ENCODE data around the gene LMO4. TPM values are rescaled to one million over a fixed set of nuclear protein-coding genes. Genes with fewer than 3 reads are reported as not detected.

The LMO4 gene
- total and polyA plus RNA-seq, 2 of the 13 experiments (the other 11 are each of a cell fraction or from before 2014, with no cell fraction given), result 19.3 to 49.9 TPM

DNA sequence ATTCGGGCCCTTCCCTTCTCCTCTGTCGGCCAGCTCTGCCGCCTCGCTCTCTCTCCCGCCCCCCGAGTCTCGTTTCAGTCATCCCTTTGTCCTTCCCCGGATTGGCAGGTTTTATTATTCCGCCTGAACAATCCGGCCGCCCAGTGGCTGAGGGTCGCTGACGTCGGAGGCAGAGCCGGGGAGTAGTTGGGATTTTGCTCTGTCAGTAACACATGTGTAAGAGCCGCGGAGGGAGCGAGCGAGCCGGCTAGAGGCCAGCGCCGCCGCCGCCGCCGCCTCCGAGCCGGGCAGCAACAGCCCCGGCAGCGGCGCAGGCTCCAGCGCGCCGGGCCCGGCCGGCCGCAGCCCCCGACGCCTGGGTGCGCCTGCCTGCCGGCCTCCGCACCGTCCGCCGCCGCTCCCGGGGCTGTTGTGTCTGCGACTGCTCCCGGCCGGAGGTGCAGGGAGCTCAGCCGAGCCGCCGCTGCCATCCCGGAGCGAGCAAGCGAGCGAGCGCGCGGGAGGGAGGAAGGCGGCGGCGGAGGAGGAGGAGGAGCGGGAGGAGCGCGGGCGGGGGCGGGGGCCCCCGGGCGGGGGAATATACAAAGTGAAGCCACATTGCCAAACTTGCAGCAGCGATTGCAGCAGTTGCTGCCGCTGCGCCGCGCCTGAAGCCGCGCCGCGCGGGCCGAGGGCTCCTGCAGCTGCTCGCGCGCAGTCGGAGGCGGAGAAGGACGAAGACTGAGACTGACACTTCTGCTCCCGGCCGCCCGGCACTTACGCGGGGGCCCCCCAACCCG, at the start of gene LMO4 (continued):
- TF ChIP-seq BCL6 (CRISPR knock-in tag; IDR thresholded peaks at IDR 0.05) (no peak), ZNF776 (CRISPR knock-in tag; IDR thresholded peaks at IDR 0.05) (no peak), IRF2 (CRISPR knock-in tag; IDR thresholded peaks at IDR 0.05) (no peak), ZNF17 (CRISPR knock-in tag; IDR thresholded peaks at IDR 0.05) (no peak), ZNF816 (CRISPR knock-in tag; IDR thresholded peaks at IDR 0.05; ENCODE audit: borderline replicate concordance) (no peak), AKAP8 (CRISPR knock-in tag; IDR thresholded peaks at IDR 0.05) (no peak), MTA1 (CRISPR knock-in tag; IDR thresholded peaks at IDR 0.05; ENCODE audit: borderline replicate concordance) (no peak), DNMT3B (CRISPR knock-in tag; conservative IDR thresholded peaks at IDR 0.05) (no peak), CREM (IDR thresholded peaks at IDR 0.05) (peak; percentile 73), CREM (CRISPR knock-in tag; IDR thresholded peaks at IDR 0.05) (no peak), ZNF496 (CRISPR knock-in tag; IDR thresholded peaks at IDR 0.05; ENCODE audit: insufficient replicate concordance) (no peak), CBX2 (IDR thresholded peaks at IDR 0.05; ENCODE audit: low read depth, low read length) (no peak), CBX2 (CRISPR knock-in tag; IDR thresholded peaks at IDR 0.05; ENCODE audit: low read depth) (no peak), STAG1 (CRISPR knock-in tag; IDR thresholded peaks at IDR 0.05) (no peak), MIXL1 (CRISPR knock-in tag; IDR thresholded peaks at IDR 0.05) (no peak), ZNF552 (CRISPR knock-in tag; IDR thresholded peaks at IDR 0.05; ENCODE audit: borderline replicate concordance) (no peak), TSC22D2 (CRISPR knock-in tag; IDR thresholded peaks at IDR 0.05; ENCODE audit: borderline replicate concordance) (no peak), MBD4 (IDR thresholded peaks at IDR 0.05; ENCODE audit: borderline replicate concordance, low read length) (no peak), ADNP (CRISPR knock-in tag; IDR thresholded peaks at IDR 0.05) (no peak), ZFAT (CRISPR knock-in tag; conservative IDR thresholded peaks at IDR 0.05) (no peak), ZNF570 (CRISPR knock-in tag; IDR thresholded peaks at IDR 0.05; ENCODE audit: borderline replicate concordance) (no peak), ZNF775 (CRISPR knock-in tag; IDR thresholded peaks at IDR 0.05; ENCODE audit: borderline replicate concordance) (no peak), NAIF1 (CRISPR knock-in tag; IDR thresholded peaks at IDR 0.05; ENCODE audit: borderline replicate concordance) (no peak), ZSCAN9 (CRISPR knock-in tag; IDR thresholded peaks at IDR 0.05; ENCODE audit: borderline replicate concordance) (no peak)
- TF ChIP-seq, protein P1, sequence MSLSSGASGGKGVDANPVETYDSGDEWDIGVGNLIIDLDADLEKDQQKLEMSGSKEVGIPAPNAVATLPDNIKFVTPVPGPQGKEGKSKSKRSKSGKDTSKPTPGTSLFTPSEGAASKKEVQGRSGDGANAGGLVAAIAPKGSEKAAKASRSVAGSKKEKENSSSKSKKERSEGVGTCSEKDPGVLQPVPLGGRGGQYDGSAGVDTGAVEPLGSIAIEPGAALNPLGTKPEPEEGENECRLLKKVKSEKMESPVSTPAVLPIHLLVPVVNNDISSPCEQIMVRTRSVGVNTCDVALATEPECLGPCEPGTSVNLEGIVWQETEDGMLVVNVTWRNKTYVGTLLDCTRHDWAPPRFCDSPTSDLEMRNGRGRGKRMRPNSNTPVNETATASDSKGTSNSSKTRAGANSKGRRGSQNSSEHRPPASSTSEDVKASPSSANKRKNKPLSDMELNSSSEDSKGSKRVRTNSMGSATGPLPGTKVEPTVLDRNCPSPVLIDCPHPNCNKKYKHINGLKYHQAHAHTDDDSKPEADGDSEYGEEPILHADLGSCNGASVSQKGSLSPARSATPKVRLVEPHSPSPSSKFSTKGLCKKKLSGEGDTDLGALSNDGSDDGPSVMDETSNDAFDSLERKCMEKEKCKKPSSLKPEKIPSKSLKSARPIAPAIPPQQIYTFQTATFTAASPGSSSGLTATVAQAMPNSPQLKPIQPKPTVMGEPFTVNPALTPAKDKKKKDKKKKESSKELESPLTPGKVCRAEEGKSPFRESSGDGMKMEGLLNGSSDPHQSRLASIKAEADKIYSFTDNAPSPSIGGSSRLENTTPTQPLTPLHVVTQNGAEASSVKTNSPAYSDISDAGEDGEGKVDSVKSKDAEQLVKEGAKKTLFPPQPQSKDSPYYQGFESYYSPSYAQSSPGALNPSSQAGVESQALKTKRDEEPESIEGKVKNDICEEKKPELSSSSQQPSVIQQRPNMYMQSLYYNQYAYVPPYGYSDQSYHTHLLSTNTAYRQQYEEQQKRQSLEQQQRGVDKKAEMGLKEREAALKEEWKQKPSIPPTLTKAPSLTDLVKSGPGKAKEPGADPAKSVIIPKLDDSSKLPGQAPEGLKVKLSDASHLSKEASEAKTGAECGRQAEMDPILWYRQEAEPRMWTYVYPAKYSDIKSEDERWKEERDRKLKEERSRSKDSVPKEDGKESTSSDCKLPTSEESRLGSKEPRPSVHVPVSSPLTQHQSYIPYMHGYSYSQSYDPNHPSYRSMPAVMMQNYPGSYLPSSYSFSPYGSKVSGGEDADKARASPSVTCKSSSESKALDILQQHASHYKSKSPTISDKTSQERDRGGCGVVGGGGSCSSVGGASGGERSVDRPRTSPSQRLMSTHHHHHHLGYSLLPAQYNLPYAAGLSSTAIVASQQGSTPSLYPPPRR (CRISPR knock-in tag; IDR thresholded peaks at IDR 0.05; ENCODE audit: borderline replicate concordance), result no peak
- TF ChIP-seq, protein P2, sequence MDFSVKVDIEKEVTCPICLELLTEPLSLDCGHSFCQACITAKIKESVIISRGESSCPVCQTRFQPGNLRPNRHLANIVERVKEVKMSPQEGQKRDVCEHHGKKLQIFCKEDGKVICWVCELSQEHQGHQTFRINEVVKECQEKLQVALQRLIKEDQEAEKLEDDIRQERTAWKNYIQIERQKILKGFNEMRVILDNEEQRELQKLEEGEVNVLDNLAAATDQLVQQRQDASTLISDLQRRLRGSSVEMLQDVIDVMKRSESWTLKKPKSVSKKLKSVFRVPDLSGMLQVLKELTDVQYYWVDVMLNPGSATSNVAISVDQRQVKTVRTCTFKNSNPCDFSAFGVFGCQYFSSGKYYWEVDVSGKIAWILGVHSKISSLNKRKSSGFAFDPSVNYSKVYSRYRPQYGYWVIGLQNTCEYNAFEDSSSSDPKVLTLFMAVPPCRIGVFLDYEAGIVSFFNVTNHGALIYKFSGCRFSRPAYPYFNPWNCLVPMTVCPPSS (IDR thresholded peaks at IDR 0.05), result no peak
